ENCODE results near the gene DNAJA3. TPM values are rescaled to one million over a fixed set of nuclear protein-coding genes. Genes with fewer than 3 reads are reported as not detected.

DNAJA3 gene
- total RNA-seq, 1 experiment from 2014 or later = 56.2 TPM

DNA sequence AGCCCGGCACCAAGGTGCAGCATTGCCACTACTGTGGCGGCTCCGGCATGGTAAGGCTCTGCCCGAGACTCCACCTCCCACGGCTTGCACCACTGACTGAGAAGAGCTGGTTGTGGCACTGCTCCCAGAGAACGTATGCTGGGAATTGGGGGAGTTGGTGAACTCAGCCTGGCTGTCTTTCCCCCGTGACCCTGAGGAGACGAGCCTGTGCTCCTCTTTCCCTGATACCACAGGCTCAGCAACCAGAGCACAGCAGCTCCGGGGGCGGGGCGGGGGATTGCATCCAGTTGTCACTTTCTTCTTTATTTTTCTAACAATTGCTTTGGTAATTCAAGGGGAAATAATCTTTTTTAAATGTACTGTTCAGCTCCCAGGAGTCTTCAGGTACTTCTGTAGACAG is 16.7 kb downstream of the DNAJA3 start:
- no peak overlapping the region for H4K5ac ChIP-seq (ENCODE audit: insufficient read length, low read depth, low read length)
- no peak overlapping the region for H3K27ac ChIP-seq (ENCODE audit: insufficient read length, low read depth, low read length)
- H3K79me1 ChIP-seq (ENCODE audit: insufficient read depth, low read depth, low read length, poor library complexity, severe bottlenecking) = no peaks in the 10 kb centered on the region
- no peak overlapping the region for H3K56ac ChIP-seq (ENCODE audit: insufficient read length, low read depth, low read length)
- H3K9me3 ChIP-seq (ENCODE audit: control insufficient read depth, low read depth, low read length) = no peaks in the 10 kb centered on the region
- H3K36me3 Mint-ChIP-seq (ENCODE audit: insufficient read depth in 1 of 3, low read depth in 3 of 3) = peaks cover 52 to 88% (median 76%) of the 10 kb centered on the region in 3 experiments
- no peak for TF ChIP-seq CTCF (conservative IDR thresholded peaks at IDR 0.05)
- no CpG with 5 or more reads among the region's 11 CpGs for WGBS (ENCODE audit: extremely low coverage, insufficient read length, low lambda C conversion rate)
- H3K27ac Mint-ChIP-seq = no peak overlapping the region
- H2AFZ ChIP-seq (ENCODE audit: low read length) = no peak overlapping the region
- H3K4ac ChIP-seq (ENCODE audit: low read depth, low read length) = no peak overlapping the region
- H4K8ac ChIP-seq (replicated peaks; ENCODE audit: insufficient read length, low read depth, low read length) = no peak overlapping the region
- H3K27me3 ChIP-seq (ENCODE audit: insufficient read depth, low read length) = no peaks in the 10 kb centered on the region
- H2BK15ac ChIP-seq (ENCODE audit: low read depth, low read length) = no peak overlapping the region
- no peak overlapping the region for H3K9ac ChIP-seq (ENCODE audit: extremely low read depth, insufficient read length, low read length)
- no peak overlapping the region for H3T11ph ChIP-seq (ENCODE audit: low read length)
- no peaks in the 10 kb centered on the region for H3K4me1 ChIP-seq (ENCODE audit: insufficient read depth, low read length)
- H3K79me2 ChIP-seq (ENCODE audit: insufficient read depth, low read length) = 0 out of 2 replicates have a peak, but pooled peaks cover 2% of the 10 kb centered on the region
- H2BK5ac ChIP-seq (ENCODE audit: insufficient read length, low read length) = no peak overlapping the region
- H3K4me2 ChIP-seq (ENCODE audit: insufficient read depth, insufficient read length, low read length) = no peak overlapping the region
- no peaks in the 10 kb centered on the region for H3K9me3 Mint-ChIP-seq
- H3K27me3 Mint-ChIP-seq (ENCODE audit: low read depth) = no peaks in the 10 kb centered on the region
- H2AK5ac ChIP-seq (ENCODE audit: insufficient read length, low read length) = no peak overlapping the region
- no peak overlapping the region for H4K91ac ChIP-seq (ENCODE audit: insufficient read length, low read depth, low read length)
- H3K4me1 Mint-ChIP-seq = no peaks in the 10 kb centered on the region
- no peaks in the 10 kb centered on the region for H3K23me2 ChIP-seq (ENCODE audit: insufficient read length, low read depth, low read length, poor library complexity, severe bottlenecking)
- no peak for DNase-seq
- no peak overlapping the region for H2BK120ac ChIP-seq (ENCODE audit: low read depth, low read length, poor library complexity, severe bottlenecking)
- H3K4me3 Mint-ChIP-seq = no peak overlapping the region
- H3K14ac ChIP-seq (ENCODE audit: insufficient read depth, low read length) = no peak overlapping the region
- no peak overlapping the region for H3K23ac ChIP-seq (ENCODE audit: insufficient read length, low read depth, low read length)
- no peak overlapping the region for H2BK12ac ChIP-seq (ENCODE audit: insufficient read length, low read depth, low read length)
- no peak overlapping the region for H2BK20ac ChIP-seq (ENCODE audit: low read depth, low read length, poor library complexity, severe bottlenecking)
- H4K20me1 ChIP-seq (ENCODE audit: control insufficient read depth, insufficient read depth, insufficient read length) = no peaks in the 10 kb centered on the region
- H3K18ac ChIP-seq (ENCODE audit: insufficient read length, low read depth, low read length) = no peak overlapping the region

Measured in H9 (cell line).